ENCODE results near the gene PKN1. TPM values are rescaled to one million over a fixed set of nuclear protein-coding genes. Genes with fewer than 3 reads are reported as not detected.

Gene PKN1
- total and polyA plus RNA-seq, 2 experiments from 2014 or later, result 86.8 to 201 TPM

DNA sequence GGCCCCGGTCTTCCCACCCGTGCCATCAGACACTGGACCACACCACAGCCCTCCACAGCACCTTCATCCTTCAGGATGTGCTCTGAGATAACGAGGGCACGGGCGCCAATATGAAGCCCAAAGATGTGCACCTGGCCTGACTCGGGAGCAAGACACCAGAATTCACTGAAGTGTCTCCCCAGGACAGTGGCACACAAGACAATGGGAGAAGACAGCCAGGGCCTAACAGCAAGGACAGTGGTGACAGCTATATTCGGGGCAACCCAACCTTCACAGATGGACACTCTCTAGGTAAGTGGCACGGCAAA is 21.2 kb upstream of the PKN1 start:
- peaks cover 54% of the 10 kb centered on the region for H3K79me2 ChIP-seq (replicated peaks; ENCODE audit: insufficient read depth)
- H3K27me3 Mint-ChIP-seq (ENCODE audit: insufficient read depth, low read depth, poor library complexity), result peaks cover 2% of the 10 kb centered on the region
- no peak for TF ChIP-seq ZNF114 (CRISPR knock-in tag; IDR thresholded peaks at IDR 0.05)
- no peak for TF ChIP-seq EZH2 (IDR thresholded peaks at IDR 0.05; ENCODE audit: low read depth, unreplicated experiment)
- TF ChIP-seq, protein P1, sequence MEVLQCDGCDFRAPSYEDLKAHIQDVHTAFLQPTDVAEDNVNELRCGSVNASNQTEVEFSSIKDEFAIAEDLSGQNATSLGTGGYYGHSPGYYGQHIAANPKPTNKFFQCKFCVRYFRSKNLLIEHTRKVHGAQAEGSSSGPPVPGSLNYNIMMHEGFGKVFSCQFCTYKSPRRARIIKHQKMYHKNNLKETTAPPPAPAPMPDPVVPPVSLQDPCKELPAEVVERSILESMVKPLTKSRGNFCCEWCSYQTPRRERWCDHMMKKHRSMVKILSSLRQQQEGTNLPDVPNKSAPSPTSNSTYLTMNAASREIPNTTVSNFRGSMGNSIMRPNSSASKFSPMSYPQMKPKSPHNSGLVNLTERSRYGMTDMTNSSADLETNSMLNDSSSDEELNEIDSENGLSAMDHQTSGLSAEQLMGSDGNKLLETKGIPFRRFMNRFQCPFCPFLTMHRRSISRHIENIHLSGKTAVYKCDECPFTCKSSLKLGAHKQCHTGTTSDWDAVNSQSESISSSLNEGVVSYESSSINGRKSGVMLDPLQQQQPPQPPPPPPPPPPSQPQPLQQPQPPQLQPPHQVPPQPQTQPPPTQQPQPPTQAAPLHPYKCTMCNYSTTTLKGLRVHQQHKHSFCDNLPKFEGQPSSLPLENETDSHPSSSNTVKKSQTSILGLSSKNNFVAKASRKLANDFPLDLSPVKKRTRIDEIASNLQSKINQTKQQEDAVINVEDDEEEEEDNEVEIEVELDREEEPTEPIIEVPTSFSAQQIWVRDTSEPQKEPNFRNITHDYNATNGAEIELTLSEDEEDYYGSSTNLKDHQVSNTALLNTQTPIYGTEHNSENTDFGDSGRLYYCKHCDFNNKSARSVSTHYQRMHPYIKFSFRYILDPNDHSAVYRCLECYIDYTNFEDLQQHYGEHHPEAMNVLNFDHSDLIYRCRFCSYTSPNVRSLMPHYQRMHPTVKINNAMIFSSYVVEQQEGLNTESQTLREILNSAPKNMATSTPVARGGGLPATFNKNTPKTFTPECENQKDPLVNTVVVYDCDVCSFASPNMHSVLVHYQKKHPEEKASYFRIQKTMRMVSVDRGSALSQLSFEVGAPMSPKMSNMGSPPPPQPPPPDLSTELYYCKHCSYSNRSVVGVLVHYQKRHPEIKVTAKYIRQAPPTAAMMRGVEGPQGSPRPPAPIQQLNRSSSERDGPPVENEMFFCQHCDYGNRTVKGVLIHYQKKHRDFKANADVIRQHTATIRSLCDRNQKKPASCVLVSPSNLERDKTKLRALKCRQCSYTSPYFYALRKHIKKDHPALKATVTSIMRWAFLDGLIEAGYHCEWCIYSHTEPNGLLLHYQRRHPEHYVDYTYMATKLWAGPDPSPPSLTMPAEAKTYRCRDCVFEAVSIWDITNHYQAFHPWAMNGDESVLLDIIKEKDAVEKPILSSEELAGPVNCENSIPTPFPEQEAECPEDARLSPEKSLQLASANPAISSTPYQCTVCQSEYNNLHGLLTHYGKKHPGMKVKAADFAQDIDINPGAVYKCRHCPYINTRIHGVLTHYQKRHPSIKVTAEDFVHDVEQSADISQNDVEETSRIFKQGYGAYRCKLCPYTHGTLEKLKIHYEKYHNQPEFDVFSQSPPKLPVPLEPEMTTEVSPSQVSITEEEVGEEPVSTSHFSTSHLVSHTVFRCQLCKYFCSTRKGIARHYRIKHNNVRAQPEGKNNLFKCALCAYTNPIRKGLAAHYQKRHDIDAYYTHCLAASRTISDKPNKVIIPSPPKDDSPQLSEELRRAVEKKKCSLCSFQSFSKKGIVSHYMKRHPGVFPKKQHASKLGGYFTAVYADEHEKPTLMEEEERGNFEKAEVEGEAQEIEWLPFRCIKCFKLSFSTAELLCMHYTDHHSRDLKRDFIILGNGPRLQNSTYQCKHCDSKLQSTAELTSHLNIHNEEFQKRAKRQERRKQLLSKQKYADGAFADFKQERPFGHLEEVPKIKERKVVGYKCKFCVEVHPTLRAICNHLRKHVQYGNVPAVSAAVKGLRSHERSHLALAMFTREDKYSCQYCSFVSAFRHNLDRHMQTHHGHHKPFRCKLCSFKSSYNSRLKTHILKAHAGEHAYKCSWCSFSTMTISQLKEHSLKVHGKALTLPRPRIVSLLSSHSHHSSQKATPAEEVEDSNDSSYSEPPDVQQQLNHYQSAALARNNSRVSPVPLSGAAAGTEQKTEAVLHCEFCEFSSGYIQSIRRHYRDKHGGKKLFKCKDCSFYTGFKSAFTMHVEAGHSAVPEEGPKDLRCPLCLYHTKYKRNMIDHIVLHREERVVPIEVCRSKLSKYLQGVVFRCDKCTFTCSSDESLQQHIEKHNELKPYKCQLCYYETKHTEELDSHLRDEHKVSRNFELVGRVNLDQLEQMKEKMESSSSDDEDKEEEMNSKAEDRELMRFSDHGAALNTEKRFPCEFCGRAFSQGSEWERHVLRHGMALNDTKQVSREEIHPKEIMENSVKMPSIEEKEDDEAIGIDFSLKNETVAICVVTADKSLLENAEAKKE (CRISPR knock-in tag; IDR thresholded peaks at IDR 0.05), result no peak
- TF ChIP-seq STAT1 (IDR thresholded peaks at IDR 0.05; ENCODE audit: unreplicated experiment), result no peak
- TF ChIP-seq CREB1 (CRISPR knock-in tag; IDR thresholded peaks at IDR 0.05; ENCODE audit: low read depth), result no peak
- no peak for TF ChIP-seq EZH2phosphoT487 (IDR thresholded peaks at IDR 0.05; ENCODE audit: unreplicated experiment)
- TF ChIP-seq ZNF331 (CRISPR knock-in tag; IDR thresholded peaks at IDR 0.05; ENCODE audit: low read depth), result no peak
- TF ChIP-seq, protein P2, sequence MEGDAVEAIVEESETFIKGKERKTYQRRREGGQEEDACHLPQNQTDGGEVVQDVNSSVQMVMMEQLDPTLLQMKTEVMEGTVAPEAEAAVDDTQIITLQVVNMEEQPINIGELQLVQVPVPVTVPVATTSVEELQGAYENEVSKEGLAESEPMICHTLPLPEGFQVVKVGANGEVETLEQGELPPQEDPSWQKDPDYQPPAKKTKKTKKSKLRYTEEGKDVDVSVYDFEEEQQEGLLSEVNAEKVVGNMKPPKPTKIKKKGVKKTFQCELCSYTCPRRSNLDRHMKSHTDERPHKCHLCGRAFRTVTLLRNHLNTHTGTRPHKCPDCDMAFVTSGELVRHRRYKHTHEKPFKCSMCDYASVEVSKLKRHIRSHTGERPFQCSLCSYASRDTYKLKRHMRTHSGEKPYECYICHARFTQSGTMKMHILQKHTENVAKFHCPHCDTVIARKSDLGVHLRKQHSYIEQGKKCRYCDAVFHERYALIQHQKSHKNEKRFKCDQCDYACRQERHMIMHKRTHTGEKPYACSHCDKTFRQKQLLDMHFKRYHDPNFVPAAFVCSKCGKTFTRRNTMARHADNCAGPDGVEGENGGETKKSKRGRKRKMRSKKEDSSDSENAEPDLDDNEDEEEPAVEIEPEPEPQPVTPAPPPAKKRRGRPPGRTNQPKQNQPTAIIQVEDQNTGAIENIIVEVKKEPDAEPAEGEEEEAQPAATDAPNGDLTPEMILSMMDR (conservative IDR thresholded peaks at IDR 0.05; ENCODE audit: low read depth in 2 of 2), result no peak
- TF ChIP-seq ETS1 (IDR thresholded peaks at IDR 0.05), result no peak
- no peak for TF ChIP-seq POLR2AphosphoS5 (IDR thresholded peaks at IDR 0.05; ENCODE audit: low read depth)
- no peak for TF ChIP-seq JUNB (IDR thresholded peaks at IDR 0.05; ENCODE audit: unreplicated experiment)
- TF ChIP-seq REST (IDR thresholded peaks at IDR 0.05; ENCODE audit: unreplicated experiment), result no peak
- no peak for TF ChIP-seq NANOG (IDR thresholded peaks at IDR 0.05; ENCODE audit: borderline replicate concordance)
- peaks cover 28% of the 10 kb centered on the region for H3K4me1 Mint-ChIP-seq
- peaks cover 21% of the 10 kb centered on the region; the same call in 1 of the 2 replicates for H3F3A ChIP-seq (replicated peaks; ENCODE audit: low read depth)
- no peak overlapping the region for H3K4me3 Mint-ChIP-seq
- H3K36me3 Mint-ChIP-seq (ENCODE audit: low read depth), result peaks cover 75% of the 10 kb centered on the region
- no peak overlapping the region for H3K27ac Mint-ChIP-seq
- H3K4me1 ChIP-seq (ENCODE audit: insufficient read depth), result peaks cover 7% of the 10 kb centered on the region; the same call in 1 of the 2 replicates
- peaks cover 34% of the 10 kb centered on the region for H3K36me3 ChIP-seq (ENCODE audit: insufficient read depth)
- no peak overlapping the region for H3K4me3 ChIP-seq
- H3K9me2 ChIP-seq (ENCODE audit: insufficient read depth), result no peaks in the 10 kb centered on the region
- H3K27ac ChIP-seq (ENCODE audit: low read depth), result no peak overlapping the region; the same call in 1 of the 2 replicates
- no peak overlapping the region for H3K4me2 ChIP-seq
- DNase-seq (ENCODE audit: low spot score) (no peak), ATAC-seq (no peak)
- H4K20me1 ChIP-seq (replicated peaks; ENCODE audit: insufficient read depth), result peaks cover 45% of the 10 kb centered on the region
- H2AFZ ChIP-seq, result no peak overlapping the region
- H3K27me3 ChIP-seq (ENCODE audit: insufficient read depth), result no peaks in the 10 kb centered on the region
- no peaks in the 10 kb centered on the region; the same call in 2 of the 3 replicates for H3K9me3 Mint-ChIP-seq
